ENCODE results near the gene SEMA4C. TPM values are rescaled to one million over a fixed set of nuclear protein-coding genes. Genes with fewer than 3 reads are reported as not detected.

The SEMA4C gene
- total RNA-seq, 1 donor from 2014 or later: 58.1 TPM

- no peak for TF ChIP-seq CTCF (conservative IDR thresholded peaks at IDR 0.05)
- H3K4me3 Mint-ChIP-seq: no peak overlapping the region
- peaks cover 4% of the 10 kb centered on the region for H3K36me3 Mint-ChIP-seq
- no peaks in the 10 kb centered on the region for H3K9me3 Mint-ChIP-seq
- H3K27ac Mint-ChIP-seq: no peak overlapping the region
- no peak for DNase-seq (ENCODE audit: extremely low spot score, unreplicated experiment)
- no peaks in the 10 kb centered on the region for H3K27me3 Mint-ChIP-seq
- peaks cover 11% of the 10 kb centered on the region for H3K4me1 Mint-ChIP-seq (ENCODE audit: unreplicated experiment)
Observed at GRCh38 chr2:96839293-96839874, 30.5 kb downstream of the SEMA4C start.

- Mint-ChIP-seq H3K36me3 (peaks cover 4% of the 10 kb centered on the region), H3K9me3 (no peaks in the 10 kb centered on the region)
- no peak for TF ChIP-seq CTCF (conservative IDR thresholded peaks at IDR 0.05)
Observed at GRCh38 chr2:96838345-96839292, 31.3 kb downstream of the SEMA4C start.

GRCh38 chr2:96837575-96837974 lies 32.3 kb downstream of the SEMA4C start:
- H3K36me3 Mint-ChIP-seq: peaks cover 8% of the 10 kb centered on the region
- DNase-seq (ENCODE audit: extremely low spot score, unreplicated experiment): no peak
- H3K4me3 Mint-ChIP-seq: no peak overlapping the region
- no peaks in the 10 kb centered on the region for H3K9me3 Mint-ChIP-seq
- no peaks in the 10 kb centered on the region for H3K27me3 Mint-ChIP-seq
- H3K27ac Mint-ChIP-seq: no peak overlapping the region
- no peak for TF ChIP-seq CTCF (conservative IDR thresholded peaks at IDR 0.05)
- H3K4me1 Mint-ChIP-seq (ENCODE audit: unreplicated experiment): peaks cover 15% of the 10 kb centered on the region

More at GRCh38 chr2:96838345-96839292, 31.3 kb downstream of the SEMA4C start:
- DNase-seq (ENCODE audit: extremely low spot score, unreplicated experiment): no peak
- Mint-ChIP-seq H3K4me1 (ENCODE audit: unreplicated experiment) (peaks cover 12% of the 10 kb centered on the region), H3K27ac (no peak overlapping the region), H3K4me3 (no peak overlapping the region), H3K27me3 (no peaks in the 10 kb centered on the region)

GRCh38 chr2:96835830-96836229 lies 34.0 kb downstream of the SEMA4C start:
- peaks cover 26% of the 10 kb centered on the region for H3K4me1 Mint-ChIP-seq (ENCODE audit: unreplicated experiment)
- no peak overlapping the region for H3K27ac Mint-ChIP-seq
- no peak for TF ChIP-seq CTCF (conservative IDR thresholded peaks at IDR 0.05)
- peaks cover 18% of the 10 kb centered on the region for H3K36me3 Mint-ChIP-seq
- DNase-seq (ENCODE audit: extremely low spot score, unreplicated experiment): no peak
- no peak overlapping the region for H3K4me3 Mint-ChIP-seq
- H3K9me3 Mint-ChIP-seq: no peaks in the 10 kb centered on the region
- H3K27me3 Mint-ChIP-seq: no peaks in the 10 kb centered on the region

GRCh38 chr2:96832754-96833507 lies 36.9 kb downstream of the SEMA4C start:
- Mint-ChIP-seq H3K9me3 (no peaks in the 10 kb centered on the region), H3K27me3 (no peaks in the 10 kb centered on the region), H3K36me3 (peaks cover 18% of the 10 kb centered on the region), H3K4me3 (peak overlapping the region; percentile 77), H3K27ac (peak overlapping the region; percentile 97), H3K4me1 (ENCODE audit: unreplicated experiment) (peaks cover 27% of the 10 kb centered on the region)
- peak; percentile 80 for DNase-seq (ENCODE audit: extremely low spot score, unreplicated experiment)
- TF ChIP-seq CTCF (conservative IDR thresholded peaks at IDR 0.05): peak; percentile 14

Data from type B pancreatic cell (in vitro differentiated cells).